IPS DF 6.9 (cell line): ENCODE results near the gene CACNA1S.

Experiments used
- DNase-seq: peaks from one replicate; pipeline ENCODE4 v3.0.0-alpha.2; 2013; ENCODE audit warnings: low read depth, low spot score
- H3K27ac ChIP-seq: one replicate; pipeline ENCODE4 v1.5.1; 2013; ENCODE audit warnings: low read length, control low read depth
- H3K27me3 ChIP-seq: 2 replicates; pipeline ENCODE4 v1.6.1; 2013; ENCODE audit warnings: mild to moderate bottlenecking, low read length; ENCODE audit not compliant: control insufficient read depth, insufficient read depth
- H3K36me3 ChIP-seq: 2 replicates; pipeline ENCODE4 v1.6.1; 2013; ENCODE audit warnings: low read length; ENCODE audit not compliant: control insufficient read depth, insufficient read depth
- H3K4me1 ChIP-seq: 2 replicates; pipeline ENCODE4 v1.6.1; 2013; ENCODE audit warnings: low read length; ENCODE audit not compliant: control insufficient read depth, insufficient read depth
- H3K4me3 ChIP-seq: 2 replicates; pipeline ENCODE4 v1.5.1; 2013; ENCODE audit warnings: mild to moderate bottlenecking, low read length
- H3K9me3 ChIP-seq: 2 replicates; pipeline ENCODE4 v1.6.1; 2013; ENCODE audit warnings: low read length, inconsistent platforms; ENCODE audit not compliant: control insufficient read depth, insufficient read depth
- WGBS: extraction: QIAGEN DNeasy Blood & Tissue Kit; methylation state at CpG from one replicate; pipeline ENCODE4 v1.1.7; 2013; ENCODE audit warnings: mixed read lengths, missing lambda C conversion rate; ENCODE audit not compliant: insufficient read length, insufficient coverage; 5-methylcytosine and 5-hydroxymethylcytosine counted together

Gene CACNA1S

DNA sequence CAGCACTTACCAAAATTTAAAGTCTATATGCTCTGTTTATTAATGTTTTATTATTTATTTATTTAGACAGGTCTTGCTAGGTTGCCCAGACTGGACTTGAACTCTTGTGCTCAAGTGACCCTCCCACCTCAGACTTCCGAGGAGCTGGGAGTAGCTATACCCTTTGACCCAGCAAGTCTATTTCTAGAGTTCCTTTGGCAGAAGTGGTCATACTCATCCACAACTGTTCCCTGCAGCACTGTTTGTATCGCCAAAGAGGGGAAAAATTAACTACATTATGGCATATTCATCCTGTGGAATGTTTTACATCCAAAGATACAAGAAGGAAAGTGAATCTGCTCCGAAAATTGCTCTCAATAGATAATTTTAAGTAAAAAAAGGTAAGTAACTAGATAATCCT, 28.5 kb downstream of the CACNA1S start:
- no peaks in the 10 kb centered on the region for H3K4me1 ChIP-seq
- no peak overlapping the region for H3K4me3 ChIP-seq
- no peaks in the 10 kb centered on the region for H3K36me3 ChIP-seq
- H3K27me3 ChIP-seq, result no peaks in the 10 kb centered on the region
- no peak overlapping the region for H3K27ac ChIP-seq
- DNase-seq, result no peak
- H3K9me3 ChIP-seq, result no peaks in the 10 kb centered on the region
- WGBS, result no CpG with 5 or more reads among the region's 3 CpGs

DNA sequence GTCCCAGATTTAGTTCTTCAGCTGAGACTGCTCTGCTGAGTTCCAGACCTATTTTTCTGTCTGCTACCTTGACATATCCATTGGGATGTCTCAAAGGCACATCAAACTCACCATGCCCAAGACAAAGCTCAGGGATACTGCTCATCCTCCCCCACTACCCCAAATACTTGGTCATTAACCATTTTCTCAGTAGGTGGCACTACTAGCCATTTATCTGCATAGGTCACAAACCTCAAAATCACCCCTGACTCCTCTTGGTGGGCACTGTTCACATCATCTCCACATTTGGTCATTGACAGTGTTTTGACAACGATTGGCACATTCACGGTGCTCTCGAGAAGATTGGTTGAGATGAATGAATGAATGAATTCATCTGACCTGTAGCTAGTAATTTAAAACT, 32.1 kb downstream of the CACNA1S start:
- DNase-seq, result no peak
- no CpG with 5 or more reads among the region's 3 CpGs for WGBS
- Histone ChIP-seq H3K36me3 (no peaks in the 10 kb centered on the region; the same call in 1 of the 2 replicates), H3K4me3 (no peak overlapping the region), H3K9me3 (no peaks in the 10 kb centered on the region), H3K27ac (no peak overlapping the region), H3K27me3 (no peaks in the 10 kb centered on the region), H3K4me1 (no peaks in the 10 kb centered on the region)

DNA sequence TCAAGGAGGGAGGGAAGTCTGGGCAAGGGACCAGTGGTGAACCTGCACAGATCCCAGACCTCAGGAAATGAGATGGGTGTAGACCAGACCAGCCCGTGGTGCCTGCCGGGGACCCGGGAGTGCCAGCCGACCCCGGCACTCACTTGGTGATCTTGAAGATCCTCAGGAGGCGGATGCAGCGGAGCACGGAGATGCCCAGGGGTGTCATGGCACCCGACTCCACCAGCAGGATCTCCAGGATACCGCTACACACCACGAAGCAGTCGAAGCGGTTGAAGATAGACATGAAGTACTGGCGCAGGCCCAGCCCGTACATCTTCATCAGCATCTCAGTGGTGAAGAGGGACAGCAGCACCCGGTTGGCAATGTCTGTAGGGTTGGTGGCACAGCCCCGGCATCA, 34.5 kb downstream of the CACNA1S start:
- Histone ChIP-seq H3K4me3 (no peak overlapping the region), H3K27ac (no peak overlapping the region), H3K4me1 (no peaks in the 10 kb centered on the region), H3K27me3 (no peaks in the 10 kb centered on the region), H3K36me3 (no peaks in the 10 kb centered on the region; the same call in 1 of the 2 replicates), H3K9me3 (no peaks in the 10 kb centered on the region)
- WGBS, result no CpG with 5 or more reads among the region's 17 CpGs
- no peak for DNase-seq

GRCh38 chr1:201077116-201077515, 35.1 kb downstream of the CACNA1S start:
- H3K4me3 ChIP-seq, result no peak overlapping the region
- no peaks in the 10 kb centered on the region for H3K27me3 ChIP-seq
- H3K36me3 ChIP-seq, result no peaks in the 10 kb centered on the region; the same call in 1 of the 2 replicates
- H3K4me1 ChIP-seq, result no peaks in the 10 kb centered on the region
- no CpG with 5 or more reads among the region's 7 CpGs for WGBS
- H3K9me3 ChIP-seq, result no peaks in the 10 kb centered on the region
- no peak for DNase-seq
- H3K27ac ChIP-seq, result no peak overlapping the region

DNA sequence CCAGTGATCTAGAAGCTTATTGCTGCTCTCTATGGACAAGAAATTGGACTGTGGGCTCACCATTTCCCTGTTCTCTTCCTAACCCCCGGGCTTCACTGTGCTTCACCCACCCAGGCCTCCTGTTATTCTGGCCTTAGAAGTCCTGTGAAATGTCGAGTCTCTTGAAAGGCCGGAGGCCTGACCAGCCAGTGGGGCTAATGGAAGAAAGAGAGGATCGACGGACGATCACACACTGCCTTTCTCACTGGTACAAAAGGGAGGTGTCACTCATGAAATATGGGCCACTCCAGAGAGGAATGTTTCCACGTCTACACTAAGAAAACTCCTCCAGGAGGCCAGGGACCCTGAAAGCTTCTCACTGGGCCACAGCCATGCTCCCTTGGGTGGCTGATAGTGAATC, 36.1 kb downstream of the CACNA1S start:
- Histone ChIP-seq H3K4me3 (no peak overlapping the region), H3K27me3 (no peaks in the 10 kb centered on the region), H3K4me1 (no peaks in the 10 kb centered on the region), H3K27ac (no peak overlapping the region), H3K9me3 (no peaks in the 10 kb centered on the region), H3K36me3 (no peaks in the 10 kb centered on the region; the same call in 1 of the 2 replicates)
- no CpG with 5 or more reads among the region's 7 CpGs for WGBS
- no peak for DNase-seq

DNA sequence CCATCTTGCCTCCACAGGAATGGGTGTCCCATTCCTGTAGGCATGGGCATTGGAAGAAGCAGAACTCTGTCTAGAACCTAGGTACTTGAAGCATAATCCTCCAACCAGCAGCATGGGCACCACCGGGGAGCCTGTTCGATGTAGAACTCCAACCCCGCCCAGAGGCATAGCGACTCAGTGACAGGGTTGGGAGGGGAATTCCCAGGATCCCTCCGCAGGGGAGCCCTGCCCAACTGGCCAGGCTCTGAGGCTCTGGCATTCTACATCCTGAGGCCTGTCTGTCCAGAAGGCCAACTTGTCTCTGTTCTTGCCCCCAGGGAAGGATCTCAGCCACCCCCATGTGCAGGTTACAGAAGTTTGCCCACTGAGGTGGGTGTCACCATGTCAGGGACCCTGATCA, 38.2 kb downstream of the CACNA1S start:
- no peaks in the 10 kb centered on the region for H3K4me1 ChIP-seq
- no peak for DNase-seq
- H3K4me3 ChIP-seq, result no peak overlapping the region
- no CpG with 5 or more reads among the region's 5 CpGs for WGBS
- H3K36me3 ChIP-seq, result no peaks in the 10 kb centered on the region; the same call in 1 of the 2 replicates
- no peaks in the 10 kb centered on the region for H3K27me3 ChIP-seq
- no peaks in the 10 kb centered on the region for H3K9me3 ChIP-seq
- no peak overlapping the region for H3K27ac ChIP-seq

DNA sequence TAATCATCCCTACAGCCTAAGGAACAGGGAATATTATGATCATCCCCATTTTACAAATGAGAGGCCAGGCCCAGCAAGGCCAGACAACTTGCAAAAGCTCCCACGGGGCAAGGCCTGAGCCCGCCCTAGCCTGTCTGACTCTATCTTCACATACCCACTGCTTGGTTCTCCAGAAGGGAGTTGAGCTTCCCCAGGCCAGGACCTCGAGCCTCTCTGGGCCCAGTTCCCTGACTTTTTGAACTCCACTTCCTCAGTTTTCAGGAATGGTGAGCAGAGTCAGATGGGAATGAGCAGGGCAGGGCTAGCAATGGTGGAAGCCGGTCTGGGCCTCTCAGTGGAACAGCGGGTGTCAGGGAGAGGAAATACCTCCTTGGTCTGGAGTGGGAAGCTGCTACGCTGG, 39.3 kb downstream of the CACNA1S start:
- WGBS, result no CpG with 5 or more reads among the region's 6 CpGs
- no peaks in the 10 kb centered on the region for H3K27me3 ChIP-seq
- H3K4me3 ChIP-seq, result no peak overlapping the region
- no peak for DNase-seq
- no peaks in the 10 kb centered on the region; the same call in 1 of the 2 replicates for H3K36me3 ChIP-seq
- H3K27ac ChIP-seq, result no peak overlapping the region
- no peaks in the 10 kb centered on the region for H3K4me1 ChIP-seq
- H3K9me3 ChIP-seq, result no peaks in the 10 kb centered on the region

DNA sequence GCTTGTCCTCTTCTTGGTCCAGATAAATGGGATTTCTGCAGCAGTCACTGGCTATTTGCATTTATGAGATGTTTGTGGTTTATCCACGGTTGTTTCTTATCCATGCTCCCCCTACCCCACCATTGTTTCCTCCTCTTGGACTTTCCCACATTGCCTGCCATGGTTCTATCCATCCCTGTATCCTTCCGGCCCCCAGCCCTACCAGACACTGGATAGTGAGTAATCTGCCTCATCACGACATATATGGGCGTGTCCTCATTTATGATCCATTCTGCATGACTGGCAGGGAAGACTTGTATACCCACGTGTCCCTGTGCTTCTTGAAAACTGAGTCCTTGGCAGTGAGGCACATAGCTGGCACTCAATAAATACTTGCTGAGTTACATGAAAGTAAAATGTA, 40.1 kb downstream of the CACNA1S start:
- no CpG with 5 or more reads among the region's 5 CpGs for WGBS
- H3K4me1 ChIP-seq, result no peaks in the 10 kb centered on the region
- H3K9me3 ChIP-seq, result no peaks in the 10 kb centered on the region

DNA sequence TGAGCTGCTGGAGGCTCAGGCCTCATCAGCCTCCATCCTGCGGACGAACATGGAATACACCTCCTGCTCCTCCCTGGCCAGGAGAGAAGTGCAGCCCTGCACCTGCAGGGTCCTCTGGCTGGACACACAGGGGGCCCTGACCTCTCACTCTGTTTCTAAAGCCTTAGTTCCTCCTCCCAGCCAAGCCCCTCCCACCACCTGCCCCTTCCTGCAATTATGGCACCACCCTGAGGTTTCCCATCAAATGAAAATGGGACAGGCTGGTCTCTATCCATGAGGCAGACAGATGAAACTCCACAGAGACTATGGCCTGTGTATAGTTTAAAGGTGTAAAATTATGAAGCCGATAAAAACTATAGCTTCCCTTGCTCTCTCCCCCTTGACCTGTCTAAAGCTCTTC, 42.6 kb downstream of the CACNA1S start:
- H3K9me3 ChIP-seq, result no peaks in the 10 kb centered on the region
- no peaks in the 10 kb centered on the region for H3K27me3 ChIP-seq
- no peaks in the 10 kb centered on the region for H3K36me3 ChIP-seq
- H3K27ac ChIP-seq, result no peak overlapping the region
- H3K4me1 ChIP-seq, result no peaks in the 10 kb centered on the region
- no CpG with 5 or more reads among the region's 3 CpGs for WGBS
- DNase-seq, result no peak
- H3K4me3 ChIP-seq, result no peak overlapping the region

More for the DNA sequence above, 40.1 kb downstream of the CACNA1S start:
- no peaks in the 10 kb centered on the region for H3K36me3 ChIP-seq
- no peak overlapping the region for H3K27ac ChIP-seq
- no peak for DNase-seq
- H3K4me3 ChIP-seq, result no peak overlapping the region
- H3K27me3 ChIP-seq, result no peaks in the 10 kb centered on the region

GRCh38 chr1:201068976-201069375, 43.2 kb downstream of the CACNA1S start:
- Histone ChIP-seq H3K36me3 (no peaks in the 10 kb centered on the region), H3K27me3 (no peaks in the 10 kb centered on the region), H3K4me3 (no peak overlapping the region), H3K9me3 (no peaks in the 10 kb centered on the region), H3K4me1 (no peaks in the 10 kb centered on the region), H3K27ac (no peak overlapping the region)
- no peak for DNase-seq
- no CpG with 5 or more reads among the region's 4 CpGs for WGBS

DNA sequence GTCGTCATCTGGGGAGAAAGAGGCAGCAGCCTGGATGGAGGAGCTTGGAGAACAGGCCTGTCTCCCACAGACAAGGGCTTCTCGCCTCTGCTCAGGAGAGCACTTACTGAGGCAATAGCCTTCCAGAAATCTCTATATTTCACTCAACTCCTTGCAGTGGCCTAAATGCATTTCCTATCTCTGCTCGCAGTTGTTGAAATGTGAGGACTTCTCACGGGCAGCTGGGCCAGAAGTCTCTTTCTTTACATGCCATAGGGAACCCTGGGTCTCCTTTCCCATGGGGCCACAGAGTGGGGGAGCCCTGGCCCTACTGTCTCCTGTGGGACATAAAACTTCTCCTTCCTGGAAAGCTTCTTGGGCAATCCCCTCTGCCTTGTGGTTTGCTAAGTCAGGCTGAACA, 45.2 kb downstream of the CACNA1S start:
- H3K4me1 ChIP-seq, result peaks cover 4% of the 10 kb centered on the region; the same call in 1 of the 2 replicates
- no peak overlapping the region for H3K27ac ChIP-seq
- H3K4me3 ChIP-seq, result no peak overlapping the region
- no peaks in the 10 kb centered on the region for H3K27me3 ChIP-seq
- no peaks in the 10 kb centered on the region for H3K36me3 ChIP-seq
- DNase-seq, result no peak
- WGBS, result no CpG with 5 or more reads among the region's 4 CpGs
- no peaks in the 10 kb centered on the region for H3K9me3 ChIP-seq
